ENCODE data around the gene CIART. TPM values are rescaled to one million over a fixed set of nuclear protein-coding genes. Genes with fewer than 3 reads are reported as not detected.

CIART gene
- total and polyA plus RNA-seq, 2 of the 8 experiments (the other 6 are each of a cell fraction or from before 2014, with no cell fraction given), result 9.6 to 33.3 TPM

- TF ChIP-seq RXRA (IDR thresholded peaks at IDR 0.05; ENCODE audit: insufficient read depth, low read depth, low read length), result no peak
- no peak for TF ChIP-seq RFX5 (IDR thresholded peaks at IDR 0.05; ENCODE audit: borderline replicate concordance, low read depth, low read length)
- no peak for TF ChIP-seq JUN (IDR thresholded peaks at IDR 0.05; ENCODE audit: low read depth, low read length)
Measured at GRCh38 chr1:150281221-150281757, 1.1 kb upstream of the CIART start (continued).
